Bone marrow (tissue), 2 donors: Measurements from ENCODE around the gene KLF15.
"Not testable (repeated sequence)": the region's sequence is repeated elsewhere in the genome, so short reads cannot be mapped to it uniquely, and the experiment has no call there.

Experiments used
- DNase-seq, 2 donors: peaks; one replicate each; lab custom pipeline; 2025; lab: John Stamatoyannopoulos, UW

The KLF15 gene

GRCh38 chr3:126345641-126346460 is 11.4 kb downstream of the KLF15 start:
- no peak for DNase-seq

DNA sequence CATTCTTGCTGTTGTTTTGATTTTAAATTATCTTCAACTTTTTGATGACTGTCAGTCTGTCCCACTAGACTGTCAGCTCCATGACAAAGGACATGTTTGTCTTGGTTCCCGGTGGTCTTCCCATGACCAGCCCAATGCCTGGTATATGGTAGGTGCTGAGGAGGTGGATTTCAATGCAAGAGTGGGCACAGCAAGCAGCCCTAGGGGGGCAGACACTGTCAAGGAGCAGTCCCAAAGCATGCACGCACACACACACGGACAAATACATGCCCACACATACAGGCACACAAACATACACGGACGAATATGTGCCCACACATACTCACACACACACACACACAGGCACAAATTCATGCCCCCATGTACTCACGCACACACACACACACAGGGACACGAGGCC is 12.0 kb downstream of the KLF15 start:
- DNase-seq, result no peak

DNA sequence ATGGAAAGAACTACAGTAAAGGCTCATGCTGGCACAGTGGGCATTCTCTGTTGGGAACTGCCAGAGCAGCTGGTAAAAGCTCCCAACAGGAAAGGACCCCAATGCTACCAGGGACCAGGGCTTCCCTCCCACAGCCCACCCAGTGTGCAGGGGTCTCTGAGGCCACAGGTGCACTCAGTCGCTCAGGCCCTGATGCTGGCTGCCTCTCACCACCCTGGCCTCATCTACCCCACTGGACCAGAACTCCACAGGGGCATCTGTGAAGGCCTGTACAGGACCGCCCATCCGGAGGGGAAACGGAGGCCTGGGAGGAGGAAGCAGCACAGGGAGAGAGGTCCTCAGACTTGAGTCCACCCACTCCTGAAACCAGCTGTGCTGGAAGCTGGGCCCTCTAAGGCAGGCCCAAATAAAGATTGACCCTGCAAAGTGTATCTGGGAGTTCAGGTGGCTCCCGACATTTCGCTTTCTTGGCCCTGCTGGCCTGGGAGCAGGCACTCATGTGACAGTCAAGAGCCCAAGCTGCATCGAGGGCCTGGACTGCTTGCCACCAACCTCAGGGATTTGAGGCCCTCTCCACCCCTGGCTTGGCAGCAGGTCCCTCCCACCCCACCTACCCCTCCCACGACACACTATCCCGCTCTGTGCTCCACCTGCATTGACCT is 12.7 kb downstream of the KLF15 start:
- no peak for DNase-seq

- DNase-seq, result no peak
Observed at GRCh38 chr3:126343649-126344035, 13.6 kb downstream of the KLF15 start.

GRCh38 chr3:126342991-126343648 is 14.1 kb downstream of the KLF15 start:
- no peak for DNase-seq

DNA sequence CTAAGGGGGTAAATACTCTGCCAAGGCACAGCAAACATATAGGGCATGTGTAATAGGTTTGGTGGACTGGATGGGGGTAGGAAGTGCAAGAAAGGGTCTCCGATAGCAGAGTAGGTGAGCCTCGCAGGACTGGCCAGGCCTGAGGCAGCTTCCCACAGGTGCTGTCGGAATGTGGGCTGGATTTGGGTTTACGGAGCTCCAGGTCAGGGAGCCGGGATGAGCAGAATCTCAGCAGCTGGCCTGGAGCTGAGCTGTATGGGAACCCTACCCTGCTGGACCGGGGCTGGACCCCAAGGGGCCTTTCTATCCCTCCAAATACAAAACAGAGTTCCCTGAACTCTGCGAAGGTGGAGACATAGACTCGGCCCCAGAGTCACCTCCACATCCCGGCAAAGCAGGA is 15.0 kb downstream of the KLF15 start:
- no peak for DNase-seq

GRCh38 chr3:126341755-126342150 is 15.5 kb downstream of the KLF15 start:
- no peak for DNase-seq

GRCh38 chr3:126340943-126341754 is 16.1 kb downstream of the KLF15 start:
- no peak for DNase-seq

DNA sequence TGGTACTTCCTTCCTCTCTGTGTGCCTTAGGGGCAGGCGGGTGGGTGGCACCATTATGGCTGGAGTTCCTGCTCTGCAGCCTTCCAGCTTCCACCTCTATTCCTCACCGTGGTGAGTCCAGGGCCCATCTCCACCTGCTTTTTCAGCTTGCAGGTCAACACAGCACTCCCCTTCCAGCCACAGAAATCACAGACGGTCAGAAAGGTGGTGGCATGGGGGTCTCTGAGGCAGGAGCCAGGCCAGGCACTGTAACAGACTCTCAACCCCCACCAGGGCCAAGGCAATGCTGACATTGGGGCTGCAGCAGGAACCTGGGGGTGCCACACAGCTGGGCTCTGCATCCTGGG is 16.6 kb downstream of the KLF15 start:
- no peak for DNase-seq

GRCh38 chr3:126340081-126340511 is 17.1 kb downstream of the KLF15 start:
- DNase-seq, result no peak

- DNase-seq, result no peak
Observed at GRCh38 chr3:126339466-126339865, 17.7 kb downstream of the KLF15 start.

DNA sequence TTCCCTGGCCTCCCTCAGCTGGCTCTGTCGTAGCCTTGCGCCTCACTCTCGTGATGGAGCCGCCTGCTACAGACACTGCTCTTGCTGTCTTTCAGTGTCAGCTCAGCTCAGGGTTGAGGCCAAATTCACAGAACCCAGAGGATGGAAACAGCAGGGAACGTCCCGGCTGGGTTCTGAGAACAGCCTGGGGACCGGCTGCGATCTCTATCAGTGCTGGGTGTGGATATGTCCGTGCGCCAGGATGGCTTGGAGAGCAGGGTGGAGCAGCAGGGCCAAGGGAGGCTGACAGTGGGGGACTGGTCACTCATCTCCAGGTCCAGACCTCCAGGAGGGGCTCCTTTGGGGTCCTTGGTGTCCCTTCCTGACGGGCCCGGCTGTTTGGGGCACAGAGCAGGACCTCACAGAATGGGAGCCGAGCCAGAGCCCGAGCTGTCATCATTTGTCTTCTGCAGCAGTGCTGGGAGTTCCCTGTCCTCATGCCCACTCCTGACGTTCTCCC is 18.4 kb downstream of the KLF15 start:
- no peak for DNase-seq

DNA sequence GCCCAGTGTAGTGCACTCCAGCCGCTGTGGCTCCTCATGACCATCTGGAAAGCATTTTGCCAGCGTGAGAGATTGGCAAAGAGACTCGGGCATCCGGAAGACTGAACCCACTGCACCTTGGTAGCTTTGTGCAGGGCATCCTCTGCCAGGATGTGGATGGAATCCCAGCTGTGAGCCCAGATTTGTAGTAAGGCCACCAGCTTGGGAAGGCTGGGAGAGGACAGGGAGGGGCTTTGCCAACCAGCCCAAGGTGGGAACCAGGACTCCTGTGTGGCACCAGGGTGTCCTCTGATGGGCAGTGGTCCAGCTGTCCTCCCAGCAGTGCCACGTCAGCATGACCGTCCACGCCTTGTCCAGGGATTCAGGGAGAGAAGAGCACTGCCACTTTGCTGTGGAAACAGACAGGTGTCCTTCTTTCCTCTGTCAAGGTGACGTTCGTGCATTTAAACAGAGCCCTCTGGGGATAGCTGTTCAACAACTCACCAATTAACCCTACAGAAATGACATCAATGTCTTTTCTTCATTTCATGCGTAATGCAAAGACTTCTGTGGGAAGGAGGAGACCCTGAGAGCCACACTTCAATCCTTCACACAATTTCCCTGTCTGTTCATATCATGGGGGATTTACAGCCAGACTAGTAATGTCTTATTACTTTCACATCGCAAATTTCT is 19.1 kb downstream of the KLF15 start:
- DNase-seq, result no peak

- not testable (repeated sequence) for DNase-seq
Observed at GRCh38 chr3:126331812-126332336, 25.3 kb downstream of the KLF15 start.

- no peak for DNase-seq
Observed at GRCh38 chr3:126329927-126330725, 27.1 kb downstream of the KLF15 start.

DNA sequence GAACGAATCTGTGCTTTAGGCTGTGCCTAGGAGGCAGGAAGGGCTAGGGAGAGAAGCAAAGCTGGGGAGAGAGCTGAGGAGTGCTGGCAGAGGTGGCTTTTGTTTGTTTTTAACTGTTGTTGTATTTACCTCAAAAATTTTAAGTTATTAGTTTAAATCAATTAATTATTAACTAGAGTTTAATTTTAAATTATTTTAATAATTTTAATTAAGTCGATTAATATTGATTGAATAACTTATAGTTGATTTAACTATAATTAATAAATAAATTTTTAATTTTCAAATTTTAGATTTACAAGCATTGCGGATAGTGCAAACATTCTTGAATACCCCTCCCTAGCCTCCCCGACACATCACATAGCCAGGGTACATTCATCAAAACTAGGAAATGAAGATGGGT is 30.6 kb downstream of the KLF15 start:
- no peak for DNase-seq

GRCh38 chr3:126322181-126322967 is 34.8 kb downstream of the KLF15 start:
- no peak for DNase-seq

DNA sequence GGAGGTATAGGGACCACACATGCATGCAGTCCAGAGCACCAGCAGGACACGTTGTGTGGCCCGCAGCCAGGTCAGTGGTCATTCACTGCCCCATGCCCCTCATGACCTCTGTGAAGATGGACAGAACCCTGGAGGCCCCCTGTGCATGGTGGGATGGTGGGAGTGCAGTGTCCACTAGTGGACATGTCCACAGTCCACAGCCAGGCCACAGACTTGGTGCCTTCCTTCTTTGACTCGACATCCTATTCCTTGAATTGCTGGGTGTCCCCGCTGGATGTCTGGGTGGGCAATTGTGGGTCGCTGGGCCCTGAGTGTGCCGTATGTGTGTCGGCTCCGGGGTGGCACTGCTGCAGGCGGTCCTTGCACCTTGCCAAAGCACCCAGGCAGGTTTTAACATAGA is 35.7 kb downstream of the KLF15 start:
- DNase-seq, result no peak

DNA sequence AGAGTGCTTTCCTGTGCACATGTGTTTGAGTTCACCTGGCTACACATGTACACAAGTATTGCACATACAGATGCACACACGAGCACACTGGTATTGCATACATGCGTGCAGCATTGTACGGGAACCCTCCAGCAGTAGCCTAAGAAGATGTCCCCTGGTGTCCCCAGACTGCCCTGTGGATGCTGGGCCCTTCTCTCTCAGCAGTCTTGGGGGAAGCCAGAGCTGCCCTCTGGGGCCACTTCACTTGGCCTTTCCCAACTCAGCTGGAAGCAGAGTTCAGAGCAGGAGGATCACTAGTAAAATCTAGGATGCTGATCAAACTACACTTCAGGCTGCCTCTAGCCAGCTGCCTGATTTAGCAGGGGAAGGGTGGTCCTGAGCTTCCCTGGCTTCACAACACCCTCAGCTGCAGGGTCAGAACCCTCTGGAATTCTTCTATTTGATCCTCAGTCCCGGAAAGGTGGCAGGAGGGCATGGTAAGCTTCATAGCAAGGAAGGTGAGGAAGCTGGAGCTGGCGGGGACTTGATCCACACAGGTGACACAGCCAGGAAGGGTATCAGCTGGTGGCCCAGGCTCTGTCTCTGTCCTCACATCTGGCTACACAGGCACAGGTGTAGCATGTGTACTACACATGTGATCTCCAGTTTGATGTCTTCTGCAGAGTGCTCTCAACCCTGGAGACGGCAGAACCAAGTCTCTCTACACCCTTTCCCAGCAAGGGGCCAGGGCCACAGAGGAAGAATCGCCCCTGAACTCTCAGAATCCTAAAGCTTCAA is 36.5 kb downstream of the KLF15 start:
- no peak for DNase-seq
